Neural cell (in vitro differentiated cells): Measurements from ENCODE around the gene RGS9BP.

Experiments used
- EP300 ChIP-seq: fragments of 450-650 bp; conservative IDR thresholded peaks from 2 replicates; pipeline ENCODE4 v1.6.1; 2014; ENCODE audit warnings: antibody characterized with exemption, mild to moderate bottlenecking, moderate library complexity; ENCODE audit not compliant: poor library complexity, severe bottlenecking
- EZH2 ChIP-seq: fragments of 200-600, 300-800 bp; shearing (Covaris generic), sonication (generic); IDR thresholded peaks from 2 replicates; pipeline ENCODE4 v1.6.1; 2014; ENCODE audit warnings: antibody characterized with exemption, low read length, borderline replicate concordance, mild to moderate bottlenecking; ENCODE audit not compliant: insufficient read depth, poor library complexity, severe bottlenecking
- MXI1 ChIP-seq: fragments of 450-650 bp; conservative IDR thresholded peaks from 2 replicates; pipeline ENCODE4 v1.6.1; 2014; ENCODE audit warnings: antibody characterized with exemption, mild to moderate bottlenecking; ENCODE audit not compliant: poor library complexity, severe bottlenecking
- POLR2AphosphoS5 ChIP-seq: IDR thresholded peaks from 2 replicates; pipeline ENCODE4 v1.6.1; 2012
- SMC3 ChIP-seq: fragments of 450-650 bp; conservative IDR thresholded peaks from 2 replicates; pipeline ENCODE4 v1.6.1; 2014; ENCODE audit warnings: antibody characterized with exemption, mild to moderate bottlenecking, moderate library complexity; ENCODE audit not compliant: poor library complexity
- TAF1 ChIP-seq: IDR thresholded peaks from 2 replicates; pipeline ENCODE4 v1.6.1; 2012; ENCODE audit warnings: low read depth
- TF ChIP-seq, protein P1 (sequence below): fragments of 450-650 bp; IDR thresholded peaks from 2 replicates; pipeline ENCODE4 v1.5.1; 2014; ENCODE audit warnings: antibody characterized with exemption, mild to moderate bottlenecking, moderate library complexity; ENCODE audit not compliant: poor library complexity, severe bottlenecking
- TF ChIP-seq, protein P2 (sequence below): IDR thresholded peaks from 2 replicates; pipeline ENCODE4 v1.6.1; 2012; ENCODE audit warnings: borderline replicate concordance

DNA sequence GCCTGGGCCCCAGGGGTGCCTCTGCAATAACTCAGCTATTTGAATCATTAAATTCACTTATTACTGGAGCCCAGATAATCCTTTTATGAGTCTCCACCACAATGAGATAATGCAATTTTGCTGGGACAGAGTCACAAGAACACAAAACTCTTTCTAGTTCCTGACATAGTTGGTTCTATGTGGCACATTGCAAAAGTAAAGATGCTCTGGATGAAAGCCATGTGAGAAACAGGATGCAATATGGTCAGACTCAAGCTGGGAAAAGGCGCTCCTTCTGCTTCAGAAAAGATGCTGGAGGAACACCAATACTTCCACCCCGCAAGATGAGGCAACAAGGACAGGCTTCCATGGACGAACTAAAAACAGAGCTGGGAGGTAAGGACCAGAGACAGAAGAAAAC is 6.3 kb upstream of the RGS9BP start:
- TF ChIP-seq, protein P1, sequence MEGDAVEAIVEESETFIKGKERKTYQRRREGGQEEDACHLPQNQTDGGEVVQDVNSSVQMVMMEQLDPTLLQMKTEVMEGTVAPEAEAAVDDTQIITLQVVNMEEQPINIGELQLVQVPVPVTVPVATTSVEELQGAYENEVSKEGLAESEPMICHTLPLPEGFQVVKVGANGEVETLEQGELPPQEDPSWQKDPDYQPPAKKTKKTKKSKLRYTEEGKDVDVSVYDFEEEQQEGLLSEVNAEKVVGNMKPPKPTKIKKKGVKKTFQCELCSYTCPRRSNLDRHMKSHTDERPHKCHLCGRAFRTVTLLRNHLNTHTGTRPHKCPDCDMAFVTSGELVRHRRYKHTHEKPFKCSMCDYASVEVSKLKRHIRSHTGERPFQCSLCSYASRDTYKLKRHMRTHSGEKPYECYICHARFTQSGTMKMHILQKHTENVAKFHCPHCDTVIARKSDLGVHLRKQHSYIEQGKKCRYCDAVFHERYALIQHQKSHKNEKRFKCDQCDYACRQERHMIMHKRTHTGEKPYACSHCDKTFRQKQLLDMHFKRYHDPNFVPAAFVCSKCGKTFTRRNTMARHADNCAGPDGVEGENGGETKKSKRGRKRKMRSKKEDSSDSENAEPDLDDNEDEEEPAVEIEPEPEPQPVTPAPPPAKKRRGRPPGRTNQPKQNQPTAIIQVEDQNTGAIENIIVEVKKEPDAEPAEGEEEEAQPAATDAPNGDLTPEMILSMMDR: no peak
- TF ChIP-seq SMC3 (no peak), EZH2 (no peak), EP300 (no peak), TAF1 (no peak), POLR2AphosphoS5 (no peak), MXI1 (no peak)
- TF ChIP-seq, protein P2, sequence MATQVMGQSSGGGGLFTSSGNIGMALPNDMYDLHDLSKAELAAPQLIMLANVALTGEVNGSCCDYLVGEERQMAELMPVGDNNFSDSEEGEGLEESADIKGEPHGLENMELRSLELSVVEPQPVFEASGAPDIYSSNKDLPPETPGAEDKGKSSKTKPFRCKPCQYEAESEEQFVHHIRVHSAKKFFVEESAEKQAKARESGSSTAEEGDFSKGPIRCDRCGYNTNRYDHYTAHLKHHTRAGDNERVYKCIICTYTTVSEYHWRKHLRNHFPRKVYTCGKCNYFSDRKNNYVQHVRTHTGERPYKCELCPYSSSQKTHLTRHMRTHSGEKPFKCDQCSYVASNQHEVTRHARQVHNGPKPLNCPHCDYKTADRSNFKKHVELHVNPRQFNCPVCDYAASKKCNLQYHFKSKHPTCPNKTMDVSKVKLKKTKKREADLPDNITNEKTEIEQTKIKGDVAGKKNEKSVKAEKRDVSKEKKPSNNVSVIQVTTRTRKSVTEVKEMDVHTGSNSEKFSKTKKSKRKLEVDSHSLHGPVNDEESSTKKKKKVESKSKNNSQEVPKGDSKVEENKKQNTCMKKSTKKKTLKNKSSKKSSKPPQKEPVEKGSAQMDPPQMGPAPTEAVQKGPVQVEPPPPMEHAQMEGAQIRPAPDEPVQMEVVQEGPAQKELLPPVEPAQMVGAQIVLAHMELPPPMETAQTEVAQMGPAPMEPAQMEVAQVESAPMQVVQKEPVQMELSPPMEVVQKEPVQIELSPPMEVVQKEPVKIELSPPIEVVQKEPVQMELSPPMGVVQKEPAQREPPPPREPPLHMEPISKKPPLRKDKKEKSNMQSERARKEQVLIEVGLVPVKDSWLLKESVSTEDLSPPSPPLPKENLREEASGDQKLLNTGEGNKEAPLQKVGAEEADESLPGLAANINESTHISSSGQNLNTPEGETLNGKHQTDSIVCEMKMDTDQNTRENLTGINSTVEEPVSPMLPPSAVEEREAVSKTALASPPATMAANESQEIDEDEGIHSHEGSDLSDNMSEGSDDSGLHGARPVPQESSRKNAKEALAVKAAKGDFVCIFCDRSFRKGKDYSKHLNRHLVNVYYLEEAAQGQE: no peak
